A673 (cell line): Measurements from ENCODE around the gene TMX1. TPM values are rescaled to one million over a fixed set of nuclear protein-coding genes. Genes with fewer than 3 reads are reported as not detected.

Source experiments
- BruUV-seq: library from RNA; stranded (reverse); fragments of 400-500 nt; replicated peaks from 2 replicates; lab custom pipeline; 2021; lab: Mats Ljungman, UMichigan
- CTCF ChIA-PET: fragments of 300-600 bp; sonication (Branson Sonifier 250); formaldehyde crosslinking; loops from one replicate; lab custom pipeline; 2022; ENCODE audit warnings: antibody characterized with exemption; lab: Charles Lee
- POLR2A ChIA-PET: fragments of 300-600 bp; sonication (Branson Sonifier 250); formaldehyde crosslinking; loops from one replicate; lab custom pipeline; 2022; ENCODE audit warnings: antibody characterized with exemption; ENCODE audit not compliant: low non-redundant PET; lab: Charles Lee
- DNase-seq: peaks from one replicate; pipeline ENCODE4 v3.0.0-alpha.2; 2015; ENCODE audit warnings: low spot score
- H3K27ac ChIP-seq: fragments of 200-600 bp; sonication (generic); 2 replicates; pipeline ENCODE4 v1.5.1; 2016; ENCODE audit warnings: mixed run types, low read depth, mild to moderate bottlenecking, mixed read lengths, antibody characterized with exemption, low read length; ENCODE audit not compliant: poor library complexity, severe bottlenecking
- H3K27me3 ChIP-seq: fragments of 200-600 bp; sonication (generic); replicated peaks from 2 replicates; pipeline ENCODE4 v1.6.1; 2017; ENCODE audit warnings: mixed run types, low read depth, mild to moderate bottlenecking, mixed read lengths, antibody characterized with exemption, low read length; ENCODE audit not compliant: insufficient read depth, poor library complexity
- H3K36me3 ChIP-seq: fragments of 200-600 bp; sonication (generic); 2 replicates; pipeline ENCODE4 v1.6.1; 2016; ENCODE audit warnings: mixed run types, mild to moderate bottlenecking, mixed read lengths, antibody characterized with exemption, low read length; ENCODE audit not compliant: insufficient read depth, poor library complexity, severe bottlenecking
- H3K4me1 ChIP-seq: fragments of 200-600 bp; sonication (generic); 2 replicates; pipeline ENCODE4 v1.6.1; 2017; ENCODE audit warnings: mixed run types, mild to moderate bottlenecking, mixed read lengths, antibody characterized with exemption, low read length; ENCODE audit not compliant: insufficient read depth, poor library complexity, severe bottlenecking
- H3K4me3 ChIP-seq: fragments of 200-600 bp; sonication (generic); 2 replicates; pipeline ENCODE4 v1.5.1; 2016; ENCODE audit warnings: low read depth, mixed run types, mild to moderate bottlenecking, mixed read lengths, low read length; ENCODE audit not compliant: poor library complexity, severe bottlenecking
- H3K9me3 ChIP-seq: fragments of 200-600 bp; sonication (generic); 2 replicates; pipeline ENCODE4 v1.6.1; 2016; ENCODE audit warnings: mixed run types, low read depth, mild to moderate bottlenecking, mixed read lengths, antibody characterized with exemption, low read length; ENCODE audit not compliant: poor library complexity, severe bottlenecking
- EZH2 ChIP-seq: fragments of 200-600 bp; sonication (generic); IDR thresholded peaks from 2 replicates; pipeline ENCODE4 v1.6.1; 2017; ENCODE audit warnings: borderline replicate concordance, low read depth, mild to moderate bottlenecking, mixed read lengths, antibody characterized with exemption, low read length; ENCODE audit not compliant: poor library complexity, severe bottlenecking
- intact Hi-C: fragments of 100-400 bp; cut with micrococcal nuclease; formaldehyde crosslinking; loops from one replicate; pipeline ENCODE4 v1.10.0; 2022; ENCODE audit not compliant: unreplicated experiment
- total RNA-seq: library from RNA; stranded (reverse); gene quantifications from 2 replicates; pipeline ENCODE4 v1.2.3, GENCODE V29; 2021
- TF ChIP-seq, protein P1 (sequence below): fragments of 300-800, 200-600 bp; sonication (generic); conservative IDR thresholded peaks from 2 replicates; pipeline ENCODE4 v1.5.1; 2017; ENCODE audit warnings: low read depth, mild to moderate bottlenecking, antibody characterized with exemption, low read length, moderate library complexity, mixed read lengths

Gene TMX1
- total RNA-seq, 1 experiment from 2014 or later = 60.1 TPM

- Histone ChIP-seq H3K36me3 (peaks cover 90% of the 10 kb centered on the region), H3K4me1 (no peaks in the 10 kb centered on the region), H3K27ac (no peak overlapping the region), H3K27me3 (no peaks in the 10 kb centered on the region), H3K9me3 (peaks cover 4% of the 10 kb centered on the region), H3K4me3 (no peak overlapping the region)
- CTCF ChIA-PET = no interaction called here
- no TSS peak for BruUV-seq
- DNase-seq = no peak
- intact Hi-C loops = no loop called here
- POLR2A ChIA-PET = no interaction called here
- TF ChIP-seq, protein P1, sequence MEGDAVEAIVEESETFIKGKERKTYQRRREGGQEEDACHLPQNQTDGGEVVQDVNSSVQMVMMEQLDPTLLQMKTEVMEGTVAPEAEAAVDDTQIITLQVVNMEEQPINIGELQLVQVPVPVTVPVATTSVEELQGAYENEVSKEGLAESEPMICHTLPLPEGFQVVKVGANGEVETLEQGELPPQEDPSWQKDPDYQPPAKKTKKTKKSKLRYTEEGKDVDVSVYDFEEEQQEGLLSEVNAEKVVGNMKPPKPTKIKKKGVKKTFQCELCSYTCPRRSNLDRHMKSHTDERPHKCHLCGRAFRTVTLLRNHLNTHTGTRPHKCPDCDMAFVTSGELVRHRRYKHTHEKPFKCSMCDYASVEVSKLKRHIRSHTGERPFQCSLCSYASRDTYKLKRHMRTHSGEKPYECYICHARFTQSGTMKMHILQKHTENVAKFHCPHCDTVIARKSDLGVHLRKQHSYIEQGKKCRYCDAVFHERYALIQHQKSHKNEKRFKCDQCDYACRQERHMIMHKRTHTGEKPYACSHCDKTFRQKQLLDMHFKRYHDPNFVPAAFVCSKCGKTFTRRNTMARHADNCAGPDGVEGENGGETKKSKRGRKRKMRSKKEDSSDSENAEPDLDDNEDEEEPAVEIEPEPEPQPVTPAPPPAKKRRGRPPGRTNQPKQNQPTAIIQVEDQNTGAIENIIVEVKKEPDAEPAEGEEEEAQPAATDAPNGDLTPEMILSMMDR = no peak
- TF ChIP-seq EZH2 = no peak
Measured at GRCh38 chr14:51253880-51254279, 13.8 kb downstream of the TMX1 start.

- CTCF ChIA-PET = no interaction called here
- POLR2A ChIA-PET = no interaction called here
Measured at GRCh38 chr14:51258280-51258679, 18.2 kb downstream of the TMX1 start.

GRCh38 chr14:51258788-51259187 is 18.7 kb downstream of the TMX1 start:
- DNase-seq = no peak
- no TSS peak for BruUV-seq
- TF ChIP-seq EZH2 = no peak
- Histone ChIP-seq H3K4me3 (no peak overlapping the region), H3K9me3 (peaks cover 4% of the 10 kb centered on the region), H3K27ac (no peak overlapping the region), H3K27me3 (no peaks in the 10 kb centered on the region), H3K36me3 (peaks cover 48% of the 10 kb centered on the region), H3K4me1 (no peaks in the 10 kb centered on the region)
- intact Hi-C loops = no loop called here
- ChIA-PET CTCF (no interaction called here), POLR2A (no interaction called here)

More at GRCh38 chr14:51258280-51258679, 18.2 kb downstream of the TMX1 start:
- peaks cover 4% of the 10 kb centered on the region for H3K9me3 ChIP-seq
- TF ChIP-seq EZH2 = no peak
- TF ChIP-seq, protein P1 = no peak
- peaks cover 52% of the 10 kb centered on the region for H3K36me3 ChIP-seq
- no peak overlapping the region for H3K4me3 ChIP-seq
- H3K4me1 ChIP-seq = no peaks in the 10 kb centered on the region
- no peak for DNase-seq
- no TSS peak for BruUV-seq
- H3K27ac ChIP-seq = no peak overlapping the region
- intact Hi-C loops = no loop called here
- H3K27me3 ChIP-seq = no peaks in the 10 kb centered on the region

- CTCF ChIA-PET = no interaction called here
- peaks cover 34% of the 10 kb centered on the region for H3K36me3 ChIP-seq
- no peak for DNase-seq
- TF ChIP-seq EZH2 = no peak
- TF ChIP-seq, protein P1 = no peak
- intact Hi-C loops = no loop called here
- H3K9me3 ChIP-seq = peaks cover 4% of the 10 kb centered on the region
- no peaks in the 10 kb centered on the region for H3K4me1 ChIP-seq
- no TSS peak for BruUV-seq
- H3K4me3 ChIP-seq = no peak overlapping the region
- POLR2A ChIA-PET = no interaction called here
- no peaks in the 10 kb centered on the region for H3K27me3 ChIP-seq
- no peak overlapping the region for H3K27ac ChIP-seq
Measured at GRCh38 chr14:51260225-51260624, 20.2 kb downstream of the TMX1 start.
